Measurements from ENCODE around the gene MAP3K15. TPM values are rescaled to one million over a fixed set of nuclear protein-coding genes. Genes with fewer than 3 reads are reported as not detected.

MAP3K15 gene
- total RNA-seq, 2 experiments from 2014 or later: 0.28 to 0.38 TPM

DNA sequence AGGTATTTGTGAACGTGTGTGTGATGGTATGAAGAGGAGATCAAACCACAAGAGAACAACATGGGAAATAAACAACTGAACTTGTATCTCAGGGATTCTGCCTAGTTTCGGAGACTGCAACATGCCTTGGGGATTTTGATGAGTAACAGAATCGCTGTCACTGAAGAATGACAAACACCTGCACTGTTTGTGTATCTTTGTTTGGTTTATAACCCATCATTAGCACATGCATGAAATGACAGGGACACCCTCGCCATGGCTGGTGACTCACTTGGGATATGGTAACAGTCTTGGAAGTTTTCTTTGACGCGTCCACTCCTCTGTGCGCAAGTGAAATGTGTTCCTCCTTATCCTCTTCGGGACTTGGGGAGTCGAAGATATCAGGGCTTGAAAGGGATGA, 30.3 kb upstream of the MAP3K15 start:
- ChIA-PET CTCF (interaction anchor here (1.0 kb wide), 1 partner anchor 343 kb away, joined by 3 read pairs; no protein-coding TSS in a partner anchor), POLR2A (no interaction called here)
- no peak overlapping the region for H3K4me3 Mint-ChIP-seq
- peaks cover 44% of the 10 kb centered on the region for H3K4me1 Mint-ChIP-seq
- H3K9me3 Mint-ChIP-seq: no peaks in the 10 kb centered on the region
- H3K27me3 Mint-ChIP-seq: no peaks in the 10 kb centered on the region
- DNase-seq: no peak
- H3K27ac Mint-ChIP-seq: peak overlapping the region; percentile 6
- H3K36me3 Mint-ChIP-seq (ENCODE audit: low read depth): peaks cover 69% of the 10 kb centered on the region

DNA sequence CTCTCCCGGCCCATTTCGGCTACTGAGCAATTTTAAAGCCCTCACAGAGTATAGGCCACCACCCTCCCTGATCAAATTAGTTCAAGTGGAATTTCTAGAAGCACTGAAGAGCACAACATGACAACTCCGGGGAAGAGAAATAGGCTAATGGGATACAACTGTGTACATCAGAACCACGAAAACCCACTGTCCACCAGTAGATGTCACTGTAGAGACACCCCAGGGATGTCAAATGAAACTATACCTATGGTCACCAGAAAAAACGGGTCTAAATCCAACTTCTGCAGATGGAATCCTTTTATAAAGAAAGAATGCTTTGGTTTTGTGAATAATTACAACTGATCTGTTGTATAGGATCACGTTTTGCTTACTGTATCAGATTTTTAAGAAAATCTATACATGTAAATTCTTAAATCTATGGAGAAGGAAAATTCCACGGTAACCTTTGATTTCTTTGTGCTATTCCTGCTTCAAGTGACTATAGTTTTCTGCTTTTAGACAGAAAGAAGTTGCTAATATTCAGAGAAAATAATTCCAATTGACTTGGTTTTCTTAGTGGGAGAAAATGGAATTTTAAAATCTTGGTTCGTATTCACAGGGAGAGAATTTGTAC, 29.5 kb upstream of the MAP3K15 start:
- Mint-ChIP-seq H3K27me3 (no peaks in the 10 kb centered on the region), H3K27ac (no peak overlapping the region), H3K4me3 (no peak overlapping the region), H3K9me3 (no peaks in the 10 kb centered on the region), H3K36me3 (ENCODE audit: low read depth) (peaks cover 73% of the 10 kb centered on the region), H3K4me1 (peaks cover 36% of the 10 kb centered on the region)
- CTCF ChIA-PET: interaction anchor here (1.0 kb wide), 1 partner anchor 344 kb away, joined by 3 read pairs; no protein-coding TSS in a partner anchor
- POLR2A ChIA-PET: no interaction called here
- DNase-seq: peak; percentile 38

DNA sequence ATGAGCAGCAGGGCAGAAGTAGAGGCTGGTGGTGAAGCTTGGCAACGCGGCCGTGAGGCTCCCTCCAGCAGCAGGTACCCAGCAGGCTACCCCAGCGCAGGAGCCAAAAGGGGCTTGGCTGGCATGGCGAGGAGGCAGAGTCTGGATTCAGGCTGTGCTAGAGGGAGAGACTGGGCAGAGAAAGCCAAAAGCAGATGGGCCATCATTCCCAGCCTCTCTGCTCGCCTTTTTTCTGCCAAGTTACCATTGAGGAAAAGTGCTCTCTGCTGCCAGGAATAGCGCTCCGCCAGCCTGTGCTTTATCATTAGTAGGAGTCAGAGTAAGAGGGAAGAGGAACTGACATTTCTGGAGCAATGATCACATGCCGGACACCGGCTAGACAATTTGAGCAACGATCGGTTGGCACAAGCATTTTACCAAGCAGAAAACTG, 28.7 kb upstream of the MAP3K15 start:
- Mint-ChIP-seq H3K36me3 (ENCODE audit: low read depth) (peaks cover 72% of the 10 kb centered on the region), H3K27me3 (no peaks in the 10 kb centered on the region), H3K9me3 (no peaks in the 10 kb centered on the region), H3K27ac (no peak overlapping the region), H3K4me1 (peaks cover 29% of the 10 kb centered on the region), H3K4me3 (no peak overlapping the region)
- ChIA-PET POLR2A (no interaction called here), CTCF (no interaction called here)
- no peak for DNase-seq

DNA sequence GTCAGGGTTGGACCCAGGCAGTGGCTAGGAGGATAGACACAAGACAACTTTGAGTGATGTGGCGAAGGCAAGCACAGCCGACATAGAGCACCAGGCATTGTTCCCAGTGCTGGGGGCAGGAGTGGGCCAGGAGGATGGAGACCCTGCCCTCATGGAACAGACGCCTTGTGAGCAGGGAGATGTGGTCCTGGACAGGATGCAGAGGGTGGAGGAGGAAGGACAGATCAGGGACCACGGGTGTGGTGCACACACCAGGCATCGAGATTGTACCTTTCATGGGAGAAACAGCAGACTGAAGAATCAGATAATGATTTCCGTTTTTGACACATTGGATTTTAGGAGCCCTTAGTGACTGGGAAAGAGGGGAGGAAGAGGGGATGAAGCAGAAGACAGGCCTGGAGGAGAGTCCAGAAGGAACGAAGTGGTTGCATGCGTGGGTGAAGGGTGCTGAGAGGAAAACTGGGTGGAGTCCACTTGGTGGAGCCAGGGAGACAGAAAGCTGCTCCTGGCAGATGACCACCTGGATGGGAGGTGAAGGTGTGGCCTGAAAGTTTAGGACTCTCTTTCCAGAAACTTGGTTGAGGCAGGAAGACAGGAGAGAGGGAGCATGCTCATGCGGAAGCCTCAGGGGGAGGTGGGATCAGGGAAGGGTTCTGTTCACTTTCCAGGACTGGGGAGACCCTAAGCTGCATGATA, 27.9 kb upstream of the MAP3K15 start:
- POLR2A ChIA-PET: no interaction called here
- H3K4me3 Mint-ChIP-seq: no peak overlapping the region
- H3K27ac Mint-ChIP-seq: no peak overlapping the region
- no peaks in the 10 kb centered on the region for H3K9me3 Mint-ChIP-seq
- CTCF ChIA-PET: no interaction called here
- H3K36me3 Mint-ChIP-seq (ENCODE audit: low read depth): peaks cover 64% of the 10 kb centered on the region
- peaks cover 21% of the 10 kb centered on the region for H3K4me1 Mint-ChIP-seq
- H3K27me3 Mint-ChIP-seq: no peaks in the 10 kb centered on the region
- DNase-seq: no peak

DNA sequence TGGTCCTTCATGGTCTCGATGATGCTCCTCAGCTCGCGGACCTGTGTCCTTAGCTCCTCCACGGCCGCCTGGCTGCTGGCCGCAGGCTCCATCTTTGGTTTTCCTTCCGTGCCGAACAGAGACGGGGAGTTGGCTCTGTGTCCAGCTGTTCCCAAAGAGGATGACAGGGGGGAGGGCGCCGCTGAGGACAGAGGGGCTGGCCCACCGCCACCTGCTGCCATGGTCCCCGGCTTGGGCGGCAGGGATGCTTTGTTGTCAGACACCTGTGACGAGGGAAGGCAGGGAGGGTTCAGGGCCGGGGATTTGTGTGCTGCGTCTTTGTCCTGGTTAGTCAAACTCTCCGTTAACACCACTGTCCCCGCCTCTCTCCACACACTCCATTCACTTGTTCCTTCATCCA, 26.6 kb upstream of the MAP3K15 start:
- Mint-ChIP-seq H3K27me3 (no peaks in the 10 kb centered on the region), H3K9me3 (no peaks in the 10 kb centered on the region), H3K4me1 (peaks cover 18% of the 10 kb centered on the region), H3K27ac (no peak overlapping the region), H3K36me3 (ENCODE audit: low read depth) (peaks cover 55% of the 10 kb centered on the region), H3K4me3 (no peak overlapping the region)
- ChIA-PET CTCF (no interaction called here), POLR2A (no interaction called here)
- no peak for DNase-seq

DNA sequence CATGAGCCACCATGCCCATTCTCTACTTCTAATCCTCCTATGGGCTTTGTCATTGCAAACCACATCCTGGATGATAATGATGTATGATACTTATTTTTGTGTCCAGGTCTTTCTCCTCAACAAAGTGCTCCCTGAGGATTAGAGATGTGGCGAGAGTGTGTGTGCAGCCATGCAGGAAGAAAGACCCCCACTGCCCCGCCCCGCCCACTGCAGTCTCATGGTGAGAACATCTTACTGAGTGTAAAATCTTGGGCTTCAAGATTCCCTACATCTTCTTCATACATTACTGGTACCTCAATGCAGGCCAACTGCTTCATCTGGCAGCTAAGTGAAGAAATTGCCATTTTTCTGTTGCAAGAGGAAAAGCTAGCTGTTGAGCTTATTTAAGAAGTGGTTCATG, 25.9 kb upstream of the MAP3K15 start:
- Mint-ChIP-seq H3K4me3 (no peak overlapping the region), H3K36me3 (ENCODE audit: low read depth) (peaks cover 48% of the 10 kb centered on the region), H3K27me3 (no peaks in the 10 kb centered on the region), H3K9me3 (no peaks in the 10 kb centered on the region), H3K4me1 (peaks cover 18% of the 10 kb centered on the region), H3K27ac (no peak overlapping the region)
- CTCF ChIA-PET: no interaction called here
- no peak for DNase-seq
- POLR2A ChIA-PET: interaction anchor here (1.3 kb wide), 1 partner anchor 9 kb away, joined by 3 read pairs; no protein-coding TSS in a partner anchor

DNA sequence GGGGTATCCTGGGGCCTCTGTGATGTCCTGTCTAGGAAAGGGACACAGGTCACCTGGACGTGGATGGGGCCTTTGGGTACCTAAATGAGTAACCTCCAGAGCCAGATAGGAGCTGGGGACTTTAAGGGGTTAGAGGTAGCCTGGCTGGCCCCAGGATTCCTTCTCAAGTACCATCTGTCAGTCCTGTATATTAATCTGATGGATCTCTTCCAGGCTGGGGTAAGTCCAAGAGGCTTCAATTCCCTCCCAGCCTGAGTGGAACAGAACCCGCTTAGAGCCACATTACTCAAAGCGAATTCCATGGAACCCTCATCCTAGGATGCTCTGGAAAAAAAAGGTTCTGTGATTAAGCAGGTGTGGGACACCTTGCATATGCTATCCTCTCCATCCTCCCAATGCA, 24.8 kb upstream of the MAP3K15 start:
- ChIA-PET CTCF (no interaction called here), POLR2A (interaction anchor here (1.3 kb wide), 1 partner anchor 8 kb away, joined by 3 read pairs; no protein-coding TSS in a partner anchor)
- Mint-ChIP-seq H3K9me3 (no peaks in the 10 kb centered on the region), H3K4me1 (peaks cover 14% of the 10 kb centered on the region), H3K36me3 (ENCODE audit: low read depth) (peaks cover 38% of the 10 kb centered on the region), H3K4me3 (no peak overlapping the region), H3K27ac (no peak overlapping the region), H3K27me3 (no peaks in the 10 kb centered on the region)
- DNase-seq: no peak

DNA sequence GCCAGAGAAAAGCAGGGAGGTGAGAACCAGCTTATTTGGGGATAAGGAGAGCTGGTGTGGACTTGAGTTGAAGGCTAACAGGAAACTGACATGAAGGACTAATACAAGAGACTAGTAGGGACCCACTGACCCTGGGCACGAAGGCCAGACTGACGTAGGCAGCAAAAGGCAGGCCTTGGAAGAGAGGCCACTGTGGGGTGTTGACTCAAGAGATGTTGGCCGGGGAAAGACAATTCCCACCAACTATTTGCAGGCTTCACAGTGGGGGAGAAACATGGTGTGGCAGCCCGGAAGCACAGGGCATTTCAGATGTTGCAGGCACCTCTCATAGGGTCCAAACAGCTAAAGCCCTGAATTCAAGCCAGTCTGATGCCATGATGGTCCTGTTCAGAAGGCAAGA, 24.4 kb upstream of the MAP3K15 start:
- DNase-seq: no peak
- Mint-ChIP-seq H3K36me3 (ENCODE audit: low read depth) (peaks cover 34% of the 10 kb centered on the region), H3K4me1 (peaks cover 14% of the 10 kb centered on the region), H3K4me3 (no peak overlapping the region), H3K9me3 (no peaks in the 10 kb centered on the region), H3K27me3 (no peaks in the 10 kb centered on the region), H3K27ac (no peak overlapping the region)
- ChIA-PET POLR2A (no interaction called here), CTCF (no interaction called here)

DNA sequence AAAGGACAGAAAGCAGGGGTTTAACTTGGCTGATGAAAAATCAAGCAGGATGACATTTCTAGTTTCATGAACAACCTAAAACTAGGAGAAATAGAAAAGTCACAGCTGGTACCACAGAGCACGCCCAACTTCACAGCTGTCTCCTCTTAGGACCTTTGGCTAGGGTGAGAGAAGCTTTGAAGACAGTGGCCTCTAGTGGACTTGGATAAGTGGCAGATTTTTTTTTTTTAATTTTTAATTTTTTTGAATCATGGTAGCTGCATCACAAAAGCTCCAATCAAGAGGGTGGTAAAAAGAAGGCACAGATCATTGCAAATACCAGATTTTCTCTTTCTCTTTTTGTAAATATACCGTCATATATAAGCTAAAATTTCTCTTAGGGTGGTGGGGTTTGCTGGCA, 20.2 kb upstream of the MAP3K15 start:
- POLR2A ChIA-PET: no interaction called here

DNA sequence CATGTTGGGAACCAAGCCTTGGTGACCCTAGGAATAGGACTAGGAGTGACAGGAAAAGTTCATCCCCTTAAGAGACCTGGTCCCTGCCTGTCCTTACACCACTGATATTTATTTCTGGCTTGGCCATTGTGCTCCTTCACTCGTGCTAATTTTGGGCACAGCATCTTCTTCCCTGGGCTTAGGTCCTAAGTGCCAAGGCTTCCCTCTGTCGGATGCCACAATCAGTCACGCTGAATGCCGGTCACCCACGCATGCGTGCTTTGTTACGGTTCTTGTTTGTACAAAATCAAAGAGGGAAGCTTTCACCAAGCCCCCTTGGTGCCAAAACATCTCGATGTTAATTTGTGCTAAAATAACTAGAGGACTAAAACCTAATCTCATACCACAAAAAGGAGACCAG, 17.4 kb upstream of the MAP3K15 start:
- ChIA-PET POLR2A (no interaction called here), CTCF (no interaction called here)
- DNase-seq: no peak
- Mint-ChIP-seq H3K27ac (no peak overlapping the region), H3K4me3 (no peak overlapping the region), H3K4me1 (no peaks in the 10 kb centered on the region), H3K36me3 (ENCODE audit: low read depth) (no peaks in the 10 kb centered on the region), H3K9me3 (no peaks in the 10 kb centered on the region), H3K27me3 (no peaks in the 10 kb centered on the region)

More for the DNA sequence above, 20.2 kb upstream of the MAP3K15 start:
- peaks cover 8% of the 10 kb centered on the region for H3K36me3 Mint-ChIP-seq (ENCODE audit: low read depth)
- CTCF ChIA-PET: interaction anchor here (0.8 to 2.0 kb wide), 4 partner anchors 9 to 164 kb away, joined by 3 to 7 read pairs (median 6); no protein-coding TSS in a partner anchor
- H3K4me3 Mint-ChIP-seq: no peak overlapping the region
- no peak overlapping the region for H3K27ac Mint-ChIP-seq
- H3K9me3 Mint-ChIP-seq: no peaks in the 10 kb centered on the region
- no peaks in the 10 kb centered on the region for H3K27me3 Mint-ChIP-seq
- DNase-seq: no peak
- no peaks in the 10 kb centered on the region for H3K4me1 Mint-ChIP-seq

DNA sequence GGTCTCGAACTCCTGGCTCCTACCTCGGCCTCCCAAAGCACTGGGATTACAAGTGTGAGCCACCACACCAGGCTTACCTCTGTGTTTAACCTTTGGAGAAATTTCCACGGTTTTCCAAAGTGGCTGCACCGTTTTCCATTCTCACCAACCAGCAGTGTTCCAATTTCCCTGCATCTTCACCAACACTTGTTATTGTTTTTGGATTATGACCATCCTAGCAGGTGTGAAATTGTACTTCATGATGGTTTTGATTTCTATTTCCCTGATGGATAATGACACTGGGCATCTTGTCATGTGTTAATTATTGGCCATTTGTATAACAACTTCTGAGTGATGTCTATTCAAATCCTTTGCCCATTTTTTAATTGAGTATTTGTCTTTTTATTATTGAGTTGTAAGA, 2.7 kb upstream of the MAP3K15 start:
- Mint-ChIP-seq H3K4me1 (no peaks in the 10 kb centered on the region), H3K4me3 (no peak overlapping the region), H3K27ac (no peak overlapping the region), H3K9me3 (no peaks in the 10 kb centered on the region), H3K36me3 (ENCODE audit: low read depth) (no peaks in the 10 kb centered on the region), H3K27me3 (peaks cover 25% of the 10 kb centered on the region)
- ChIA-PET CTCF (no interaction called here), POLR2A (no interaction called here)
- DNase-seq: no peak

DNA sequence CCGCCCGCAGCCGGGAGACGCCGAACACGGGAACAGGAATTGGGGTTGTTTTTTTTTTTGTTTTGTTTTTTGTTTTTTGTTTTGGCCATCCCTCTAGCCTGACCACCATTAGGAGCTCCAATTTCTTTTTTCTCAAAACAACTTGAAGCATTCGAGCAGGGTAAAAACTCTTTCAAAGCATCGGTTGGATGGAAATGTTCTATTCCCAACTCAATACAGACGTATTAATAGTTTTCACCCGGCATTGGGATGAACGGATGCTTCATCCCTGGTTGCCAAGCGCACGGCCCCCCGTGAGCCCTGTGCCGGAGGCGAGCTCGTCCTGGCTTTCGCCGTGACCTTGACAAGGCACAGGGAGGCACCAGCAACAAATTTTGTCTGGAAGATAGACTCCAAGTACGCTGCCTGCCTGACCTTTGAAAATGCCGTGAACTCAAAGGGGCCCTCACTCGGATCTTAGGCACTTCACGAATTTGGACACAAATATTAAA, 352 bp upstream of the MAP3K15 start:
- ChIA-PET CTCF (no interaction called here), POLR2A (no interaction called here)
- Mint-ChIP-seq H3K27me3 (peaks cover 29% of the 10 kb centered on the region), H3K27ac (no peak overlapping the region), H3K9me3 (no peaks in the 10 kb centered on the region), H3K36me3 (ENCODE audit: low read depth) (no peaks in the 10 kb centered on the region), H3K4me1 (no peaks in the 10 kb centered on the region), H3K4me3 (no peak overlapping the region)
- DNase-seq: no peak

DNA sequence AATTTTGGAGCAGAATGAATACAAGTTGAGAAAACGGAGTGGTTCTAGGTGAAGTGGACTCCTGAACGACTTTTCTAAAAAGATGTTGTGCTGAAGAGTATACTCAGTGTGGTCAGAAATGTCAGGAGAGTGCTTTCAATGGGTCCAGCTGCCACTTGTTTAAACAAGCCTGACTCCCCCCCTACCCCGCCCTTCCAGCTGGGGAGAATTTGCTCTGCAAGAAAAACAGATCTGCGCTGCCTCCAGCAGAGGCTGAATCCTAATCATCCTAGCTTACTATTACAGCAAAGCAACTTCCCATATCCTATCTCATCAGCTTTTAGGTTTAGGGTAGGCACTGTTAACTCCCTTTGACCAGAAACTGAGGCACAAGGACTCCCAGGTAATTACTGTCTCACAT, 1.9 kb downstream of the MAP3K15 start:
- DNase-seq: no peak
- H3K36me3 Mint-ChIP-seq (ENCODE audit: low read depth): no peaks in the 10 kb centered on the region
- H3K4me3 Mint-ChIP-seq: no peak overlapping the region
- H3K4me1 Mint-ChIP-seq: no peaks in the 10 kb centered on the region
- no peaks in the 10 kb centered on the region for H3K9me3 Mint-ChIP-seq
- peaks cover 31% of the 10 kb centered on the region for H3K27me3 Mint-ChIP-seq
- CTCF ChIA-PET: no interaction called here
- POLR2A ChIA-PET: no interaction called here
- H3K27ac Mint-ChIP-seq: no peak overlapping the region

DNA sequence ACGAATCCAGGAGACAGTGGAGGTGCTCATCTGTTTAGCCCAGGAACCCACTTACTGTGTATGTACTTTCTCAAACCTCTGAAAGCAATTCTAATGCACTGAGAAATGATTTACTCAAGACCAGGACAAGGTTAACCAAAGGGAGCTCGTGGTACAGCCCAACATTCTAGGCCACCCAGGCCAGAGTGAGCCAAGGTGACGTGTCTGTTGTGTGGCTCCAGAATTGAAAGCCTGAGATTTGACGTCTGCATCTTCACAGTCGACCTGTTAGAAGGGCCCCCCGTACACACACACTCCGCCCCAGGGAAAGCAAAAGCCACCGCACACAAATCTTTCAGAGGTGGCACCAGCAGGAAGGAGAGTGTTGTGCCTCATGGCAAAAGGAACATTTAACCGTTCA, 2.3 kb downstream of the MAP3K15 start:
- H3K9me3 Mint-ChIP-seq: no peaks in the 10 kb centered on the region
- no peak overlapping the region for H3K4me3 Mint-ChIP-seq
- H3K36me3 Mint-ChIP-seq (ENCODE audit: low read depth): no peaks in the 10 kb centered on the region
- H3K27ac Mint-ChIP-seq: no peak overlapping the region
- ChIA-PET POLR2A (no interaction called here), CTCF (no interaction called here)
- DNase-seq: no peak
- H3K27me3 Mint-ChIP-seq: peaks cover 26% of the 10 kb centered on the region
- H3K4me1 Mint-ChIP-seq: no peaks in the 10 kb centered on the region
